ENCODE measurements around the gene FFAR1. TPM values are rescaled to one million over a fixed set of nuclear protein-coding genes. Genes with fewer than 3 reads are reported as not detected.

FFAR1 gene
- total RNA-seq, 1 donor from 2014 or later, result 0.04 TPM

DNA sequence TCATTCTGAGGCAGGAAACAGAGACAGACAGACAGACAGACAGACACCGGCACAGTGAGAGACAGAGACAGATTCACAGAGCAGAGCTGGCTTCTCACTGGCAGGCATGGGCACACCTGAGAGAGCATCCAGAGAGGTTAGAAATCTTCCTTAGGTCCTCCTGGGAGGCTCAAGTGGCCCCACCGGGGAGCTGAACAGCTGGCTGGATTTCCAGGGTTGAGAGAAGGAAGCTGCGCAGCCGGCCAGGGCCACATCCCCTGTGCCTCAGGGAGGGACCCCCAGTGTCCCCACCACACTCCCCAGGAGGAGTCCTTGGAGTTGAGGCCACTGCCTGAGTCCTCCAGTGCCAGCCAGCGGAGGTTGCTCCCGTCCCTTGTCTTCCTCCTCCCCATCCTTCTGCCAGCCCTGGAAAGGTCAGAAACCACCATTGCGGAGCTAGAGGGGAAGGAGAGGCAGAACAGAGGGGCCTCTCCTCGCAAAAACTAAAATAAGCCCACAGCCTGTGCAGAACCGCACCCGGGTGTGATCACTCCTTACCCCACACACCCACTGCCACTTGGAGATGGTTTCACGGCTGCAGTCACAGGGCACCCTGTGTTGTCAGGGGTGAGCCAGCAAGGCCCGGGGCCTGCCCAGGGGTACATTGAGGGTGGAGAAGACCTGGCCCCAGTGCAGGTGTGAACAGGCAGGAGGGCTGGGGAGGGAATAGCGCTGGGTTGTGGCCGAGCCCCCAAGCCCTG, 14.7 kb downstream of the FFAR1 start:
- Histone ChIP-seq H3K27me3 (ENCODE audit: control insufficient read depth, insufficient read depth, low read length) (no peaks in the 10 kb centered on the region), H3K4me3 (ENCODE audit: low read depth, low read length) (no peak overlapping the region)
- TF ChIP-seq, protein P1, sequence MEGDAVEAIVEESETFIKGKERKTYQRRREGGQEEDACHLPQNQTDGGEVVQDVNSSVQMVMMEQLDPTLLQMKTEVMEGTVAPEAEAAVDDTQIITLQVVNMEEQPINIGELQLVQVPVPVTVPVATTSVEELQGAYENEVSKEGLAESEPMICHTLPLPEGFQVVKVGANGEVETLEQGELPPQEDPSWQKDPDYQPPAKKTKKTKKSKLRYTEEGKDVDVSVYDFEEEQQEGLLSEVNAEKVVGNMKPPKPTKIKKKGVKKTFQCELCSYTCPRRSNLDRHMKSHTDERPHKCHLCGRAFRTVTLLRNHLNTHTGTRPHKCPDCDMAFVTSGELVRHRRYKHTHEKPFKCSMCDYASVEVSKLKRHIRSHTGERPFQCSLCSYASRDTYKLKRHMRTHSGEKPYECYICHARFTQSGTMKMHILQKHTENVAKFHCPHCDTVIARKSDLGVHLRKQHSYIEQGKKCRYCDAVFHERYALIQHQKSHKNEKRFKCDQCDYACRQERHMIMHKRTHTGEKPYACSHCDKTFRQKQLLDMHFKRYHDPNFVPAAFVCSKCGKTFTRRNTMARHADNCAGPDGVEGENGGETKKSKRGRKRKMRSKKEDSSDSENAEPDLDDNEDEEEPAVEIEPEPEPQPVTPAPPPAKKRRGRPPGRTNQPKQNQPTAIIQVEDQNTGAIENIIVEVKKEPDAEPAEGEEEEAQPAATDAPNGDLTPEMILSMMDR (IDR thresholded peaks at IDR 0.05; ENCODE audit: insufficient read depth, low read length, poor library complexity, severe bottlenecking), result no peak

DNA sequence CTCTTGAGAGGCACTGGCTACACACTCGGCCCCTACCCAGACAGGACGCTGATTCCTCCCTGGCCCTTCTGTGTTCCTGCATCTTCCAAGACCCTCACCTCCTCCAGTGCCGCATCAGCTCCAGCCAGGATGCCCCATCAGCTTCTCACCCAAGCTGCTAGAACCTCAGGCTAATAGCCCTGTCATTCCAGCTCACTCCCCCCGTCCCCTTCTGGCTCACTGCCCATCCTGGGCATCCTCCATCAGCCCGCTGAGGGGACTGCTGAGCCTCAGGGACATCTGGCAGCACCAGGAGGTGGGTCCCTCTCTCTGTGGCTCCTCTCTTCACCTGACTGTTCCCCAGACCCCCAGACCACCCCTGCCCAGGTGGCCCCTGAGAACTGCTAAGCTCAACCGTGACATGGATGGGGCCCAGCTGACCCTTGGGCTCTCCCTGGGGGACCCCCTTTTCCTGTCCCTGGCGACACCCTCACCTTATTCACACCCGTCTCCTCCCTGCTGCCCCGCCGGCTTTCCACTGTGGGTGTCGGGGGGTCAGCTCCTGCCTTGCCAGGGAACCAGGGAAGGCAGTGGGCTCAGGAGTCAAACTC, 15.4 kb downstream of the FFAR1 start:
- DNase-seq (ENCODE audit: low read depth), result no peak
- Histone ChIP-seq H3K4me3 (ENCODE audit: low read depth, low read length) (no peak overlapping the region), H3K36me3 (ENCODE audit: control insufficient read depth, insufficient read depth, low read length) (no peaks in the 10 kb centered on the region), H3K27me3 (ENCODE audit: control insufficient read depth, insufficient read depth, low read length) (no peaks in the 10 kb centered on the region)
- TF ChIP-seq, protein P1 (IDR thresholded peaks at IDR 0.05; ENCODE audit: insufficient read depth, low read length, poor library complexity, severe bottlenecking), result no peak

More for the DNA sequence above, 14.7 kb downstream of the FFAR1 start:
- DNase-seq (ENCODE audit: low read depth), result no peak
- no peaks in the 10 kb centered on the region for H3K36me3 ChIP-seq (ENCODE audit: control insufficient read depth, insufficient read depth, low read length)

DNA sequence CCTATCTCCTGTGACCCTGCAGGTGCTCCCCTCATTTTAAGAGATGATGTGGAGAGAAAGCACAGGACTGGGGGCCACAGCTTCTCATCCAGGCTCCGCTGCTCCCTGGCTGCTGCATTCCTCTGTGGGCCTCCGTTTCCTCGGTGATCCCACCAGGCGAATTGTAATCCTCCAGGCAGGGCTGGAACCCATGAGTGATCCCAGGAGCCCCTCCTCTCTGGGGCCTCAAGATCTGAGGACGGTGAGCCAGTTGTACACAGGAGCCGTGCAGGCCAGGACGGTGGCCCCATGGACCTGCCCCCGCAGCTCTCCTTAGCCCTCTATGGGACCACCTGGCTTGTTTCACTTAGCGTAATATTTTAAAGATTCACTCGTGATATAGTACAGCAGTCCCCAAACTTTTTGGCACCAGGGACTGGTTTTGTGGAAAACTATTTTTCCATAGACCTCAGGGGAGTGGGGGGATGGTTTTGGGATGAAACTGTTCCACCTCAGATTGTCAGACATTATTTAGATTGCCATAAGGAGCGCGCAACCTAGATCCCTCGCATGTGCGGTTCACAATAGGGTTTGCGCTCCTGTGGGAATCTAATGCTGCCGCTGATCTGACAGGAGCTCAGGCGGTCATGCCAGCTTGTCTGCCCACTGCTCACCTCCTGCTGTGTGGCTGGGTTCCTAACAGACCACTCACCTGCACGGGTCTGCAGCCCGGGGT, 16.2 kb downstream of the FFAR1 start:
- H3K36me3 ChIP-seq (ENCODE audit: control insufficient read depth, insufficient read depth, low read length), result no peaks in the 10 kb centered on the region
- no peak for DNase-seq (ENCODE audit: low read depth)
- TF ChIP-seq, protein P1 (IDR thresholded peaks at IDR 0.05; ENCODE audit: insufficient read depth, low read length, poor library complexity, severe bottlenecking), result no peak

DNA sequence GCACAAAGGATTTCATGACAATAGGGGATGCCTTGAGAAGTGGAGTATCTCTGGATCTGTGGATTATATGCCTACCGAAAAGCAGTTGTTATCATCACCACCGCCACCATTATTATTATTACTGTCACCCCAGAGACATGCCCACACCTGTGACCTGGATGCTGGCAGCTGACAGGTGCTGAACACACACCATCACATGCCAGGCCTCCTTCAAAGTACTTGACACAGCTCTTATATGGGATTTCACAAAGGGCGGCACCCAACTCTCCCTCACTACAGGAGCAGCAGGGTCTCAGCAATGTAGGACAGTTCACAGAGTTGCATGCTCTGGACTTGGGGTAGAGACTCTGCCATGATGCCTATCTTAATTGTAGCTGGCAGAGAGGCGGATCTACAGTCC, 17.6 kb downstream of the FFAR1 start:
- TF ChIP-seq, protein P1 (IDR thresholded peaks at IDR 0.05; ENCODE audit: insufficient read depth, low read length, poor library complexity, severe bottlenecking), result no peak
- DNase-seq (ENCODE audit: low read depth), result no peak
- Histone ChIP-seq H3K27me3 (ENCODE audit: control insufficient read depth, insufficient read depth, low read length) (no peaks in the 10 kb centered on the region), H3K4me3 (ENCODE audit: low read depth, low read length) (no peak overlapping the region), H3K36me3 (ENCODE audit: control insufficient read depth, insufficient read depth, low read length) (no peaks in the 10 kb centered on the region)

More for the DNA sequence above, 16.2 kb downstream of the FFAR1 start:
- Histone ChIP-seq H3K27me3 (ENCODE audit: control insufficient read depth, insufficient read depth, low read length) (no peaks in the 10 kb centered on the region), H3K4me3 (ENCODE audit: low read depth, low read length) (no peak overlapping the region)

DNA sequence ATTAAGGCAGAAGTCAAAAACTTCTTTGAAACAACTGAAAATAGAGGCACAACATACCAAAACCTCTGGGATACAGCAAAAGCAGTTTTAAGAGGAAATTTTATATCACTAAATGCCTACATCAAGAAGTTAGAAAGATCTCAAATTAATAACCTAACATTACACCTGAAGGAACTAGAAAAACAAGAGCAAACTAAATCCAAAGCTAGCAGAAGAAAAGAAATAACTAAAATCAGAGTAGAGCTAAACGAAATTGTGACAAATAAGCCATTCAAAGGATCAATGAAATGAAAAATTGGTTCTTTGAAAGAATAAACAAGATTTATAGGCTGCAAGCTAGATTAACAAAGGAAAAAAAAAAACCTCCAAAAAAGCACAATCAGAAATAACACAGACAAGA, 20.7 kb downstream of the FFAR1 start:
- TF ChIP-seq, protein P1 (IDR thresholded peaks at IDR 0.05; ENCODE audit: insufficient read depth, low read length, poor library complexity, severe bottlenecking), result no peak
- H3K36me3 ChIP-seq (ENCODE audit: control insufficient read depth, insufficient read depth, low read length), result no peaks in the 10 kb centered on the region
- no peaks in the 10 kb centered on the region for H3K27me3 ChIP-seq (ENCODE audit: control insufficient read depth, insufficient read depth, low read length)
- no peak for DNase-seq (ENCODE audit: low read depth)
- H3K4me3 ChIP-seq (ENCODE audit: low read depth, low read length), result no peak overlapping the region
